ENCODE data around the gene KRT80.
A peak's percentile ranks its signal among the peaks of the same experiment; 100 is the strongest.

Gene KRT80

GRCh38 chr12:52137746-52138145 lies 54.1 kb downstream of the KRT80 start:
- DNase-seq (ENCODE audit: low spot score), result no peak

GRCh38 chr12:52132754-52133161 lies 59.1 kb downstream of the KRT80 start:
- peak; percentile 1 for DNase-seq (ENCODE audit: low spot score)

- peak; percentile 65 for DNase-seq (ENCODE audit: low spot score)
Observed at GRCh38 chr12:52130711-52131110, 61.1 kb downstream of the KRT80 start.

- no peak for DNase-seq (ENCODE audit: low spot score)
Observed at GRCh38 chr12:52127683-52128450, 63.9 kb downstream of the KRT80 start.

GRCh38 chr12:52126605-52127578 lies 64.9 kb downstream of the KRT80 start:
- DNase-seq (ENCODE audit: low spot score), result peak; percentile 26

- DNase-seq (ENCODE audit: low spot score), result peak; percentile 14
Observed at GRCh38 chr12:52126050-52126604, 65.7 kb downstream of the KRT80 start.

GRCh38 chr12:52125476-52125900 lies 66.3 kb downstream of the KRT80 start:
- peak; percentile 81 for DNase-seq (ENCODE audit: low spot score)

GRCh38 chr12:52123487-52124186 lies 68.2 kb downstream of the KRT80 start:
- DNase-seq (ENCODE audit: low spot score), result peak; percentile 29

- DNase-seq (ENCODE audit: low spot score), result no peak
Observed at GRCh38 chr12:52122904-52123303, 68.9 kb downstream of the KRT80 start.

GRCh38 chr12:52122540-52122871 lies 69.3 kb downstream of the KRT80 start:
- DNase-seq (ENCODE audit: low spot score), result no peak

GRCh38 chr12:52121824-52122539 lies 69.8 kb downstream of the KRT80 start:
- DNase-seq (ENCODE audit: low spot score), result peak; percentile 78

GRCh38 chr12:52120951-52121823 lies 70.6 kb downstream of the KRT80 start:
- DNase-seq (ENCODE audit: low spot score), result no peak

GRCh38 chr12:52119398-52120254 lies 72.2 kb downstream of the KRT80 start:
- peak; percentile 90 for DNase-seq (ENCODE audit: low spot score)

All from iPS-NIHi11 (cell line).